GM23338 (cell line): ENCODE data around the gene CALR3. TPM values are rescaled to one million over a fixed set of nuclear protein-coding genes. Genes with fewer than 3 reads are reported as not detected.

Source experiments
- ATAC-seq: fragments of 200-7000 bp; cut with Tn5 transposase; 3 replicates; pipeline ENCODE4 v1.9.1; 2020
- DNase-seq: peaks from one replicate; pipeline ENCODE4 v3.0.0-alpha.2; 2015; ENCODE audit warnings: low spot score
- H2AFZ ChIP-seq: fragments of 200-600 bp; sonication (generic); 2 replicates; pipeline ENCODE4 v1.8.0; 2016; ENCODE audit warnings: antibody characterized with exemption, mild to moderate bottlenecking, moderate library complexity
- H3F3A ChIP-seq: fragments of 200-600 bp; sonication (generic); replicated peaks from 2 replicates; pipeline ENCODE4 v1.8.0; 2017; ENCODE audit warnings: antibody characterized with exemption, mixed run types, low read depth
- H3K27ac ChIP-seq: fragments of 200-600 bp; sonication (generic); 2 replicates; pipeline ENCODE4 v1.6.1; 2016; ENCODE audit warnings: low read depth
- H3K27me3 ChIP-seq: fragments of 200-600 bp; sonication (generic); 2 replicates; pipeline ENCODE4 v1.8.0; 2016; ENCODE audit warnings: mild to moderate bottlenecking, mixed run types, moderate library complexity; ENCODE audit not compliant: insufficient read depth
- H3K36me3 ChIP-seq: fragments of 200-600 bp; sonication (generic); 2 replicates; pipeline ENCODE4 v1.8.0; 2016; ENCODE audit warnings: mild to moderate bottlenecking; ENCODE audit not compliant: insufficient read depth
- H3K4me1 ChIP-seq: fragments of 200-600 bp; sonication (generic); 2 replicates; pipeline ENCODE4 v1.8.0; 2016; ENCODE audit warnings: mild to moderate bottlenecking, moderate library complexity; ENCODE audit not compliant: insufficient read depth
- H3K4me2 ChIP-seq: fragments of 200-600 bp; sonication (generic); 2 replicates; pipeline ENCODE4 v1.7.1; 2017; ENCODE audit warnings: mixed run types
- H3K4me3 ChIP-seq: fragments of 200-600 bp; sonication (generic); 2 replicates; pipeline ENCODE4 v1.6.1; 2016; ENCODE audit warnings: mixed run types
- H3K79me2 ChIP-seq: fragments of 200-600 bp; sonication (generic); replicated peaks from 2 replicates; pipeline ENCODE4 v1.8.0; 2017; ENCODE audit warnings: mild to moderate bottlenecking; ENCODE audit not compliant: insufficient read depth
- H3K9me2 ChIP-seq: fragments of 200-600 bp; sonication (generic); 2 replicates; pipeline ENCODE4 v1.8.0; 2017; ENCODE audit not compliant: insufficient read depth
- H4K20me1 ChIP-seq: fragments of 200-600 bp; sonication (generic); replicated peaks from 2 replicates; pipeline ENCODE4 v1.8.0; 2017; ENCODE audit warnings: mild to moderate bottlenecking; ENCODE audit not compliant: insufficient read depth
- H3K27ac Mint-ChIP-seq: 2 replicates; pipeline ENCODE4 v1.8.0; 2020; ENCODE audit warnings: inconsistent platforms, mild to moderate bottlenecking, moderate library complexity, mixed read lengths
- H3K27me3 Mint-ChIP-seq: 3 replicates; pipeline ENCODE4 v1.8.0; 2022; ENCODE audit warnings: low read depth, mild to moderate bottlenecking, moderate library complexity, mixed read lengths, inconsistent platforms; ENCODE audit not compliant: insufficient read depth, poor library complexity
- H3K36me3 Mint-ChIP-seq: 3 replicates; pipeline ENCODE4 v1.8.0; 2021; ENCODE audit warnings: low read depth, mild to moderate bottlenecking, inconsistent platforms, moderate library complexity, mixed read lengths
- H3K4me1 Mint-ChIP-seq: 3 replicates; pipeline ENCODE4 v1.8.0; 2020; ENCODE audit warnings: mild to moderate bottlenecking, inconsistent platforms, mixed read lengths
- H3K4me3 Mint-ChIP-seq: 3 replicates; pipeline ENCODE4 v1.8.0; 2021; ENCODE audit warnings: moderate library complexity, mild to moderate bottlenecking, inconsistent platforms, mixed read lengths
- H3K9me3 Mint-ChIP-seq: 3 replicates; pipeline ENCODE4 v1.8.0; 2020; ENCODE audit warnings: moderate library complexity, mild to moderate bottlenecking, inconsistent platforms, mixed read lengths
- CREB1 ChIP-seq: fragments of 250-450 bp; sonication (Bioruptor Pico); IDR thresholded peaks from 2 replicates; pipeline ENCODE4 v1.5.0; 2020; ENCODE audit warnings: low read depth, mild to moderate bottlenecking, moderate library complexity
- CTCF ChIP-seq, 2 experiments: fragments of 200-600 bp in 1 of 2; sonication (generic) in 1 of 2; conservative IDR thresholded peaks; 2 replicates each; pipeline versions ENCODE4 v1.5.1 to v1.6.1; 2016 to 2017; ENCODE audit warnings: antibody characterized with exemption in 2 of 2, low read depth in 2 of 2, mild to moderate bottlenecking in 2 of 2, moderate library complexity in 1 of 2
- ETS1 ChIP-seq: IDR thresholded peaks from 2 replicates; pipeline ENCODE4 v1.6.1; 2016; ENCODE audit warnings: antibody characterized with exemption
- EZH2 ChIP-seq: fragments of 200-600 bp; sonication (generic); IDR thresholded peaks from one replicate; pipeline ENCODE4 v1.8.0; 2017; ENCODE audit warnings: antibody characterized with exemption, mild to moderate bottlenecking, low read depth; ENCODE audit not compliant: unreplicated experiment
- EZH2phosphoT487 ChIP-seq: fragments of 200-600 bp; sonication (generic); IDR thresholded peaks from one replicate; pipeline ENCODE4 v1.8.1; 2018; ENCODE audit warnings: antibody characterized with exemption; ENCODE audit not compliant: unreplicated experiment
- JUNB ChIP-seq: IDR thresholded peaks from one replicate; pipeline ENCODE4 v1.6.1; 2016; ENCODE audit warnings: antibody characterized with exemption; ENCODE audit not compliant: unreplicated experiment
- REST ChIP-seq: IDR thresholded peaks from one replicate; pipeline ENCODE4 v1.6.1; 2018; ENCODE audit warnings: antibody characterized with exemption; ENCODE audit not compliant: unreplicated experiment
- STAT1 ChIP-seq: IDR thresholded peaks from one replicate; pipeline ENCODE4 v1.6.1; 2016; ENCODE audit warnings: antibody characterized with exemption; ENCODE audit not compliant: unreplicated experiment
- ZNF114 ChIP-seq: fragments of 250-450 bp; sonication (Bioruptor Pico); IDR thresholded peaks from 2 replicates; pipeline ENCODE4 v1.5.0; 2020; ENCODE audit warnings: mild to moderate bottlenecking, moderate library complexity
- polyA plus RNA-seq: library from polyadenylated mRNA; unstranded; fragments of >200 nt; fragmentation: Nextera tagmentation; extraction: Ambion mirVana; gene quantifications from 2 replicates; pipeline ENCODE4 v1.2.1, GENCODE V29; 2016
- total RNA-seq: library from RNA; depleted of rRNA; stranded (reverse); fragments of >200 nt; shearing (Covaris generic); gene quantifications from 2 replicates; pipeline ENCODE4 v1.2.3, GENCODE V29; 2014

The CALR3 gene
- total and polyA plus RNA-seq, 2 experiments from 2014 or later = 0.42 to 0.66 TPM

- H3K4me3 ChIP-seq = no peak overlapping the region
- 0 out of 2 replicates have a peak, but pooled peaks cover 7% of the 10 kb centered on the region for H3K36me3 ChIP-seq
- TF ChIP-seq JUNB = no peak
- no peak for TF ChIP-seq EZH2phosphoT487
- Mint-ChIP-seq H3K36me3 (peaks cover 42% of the 10 kb centered on the region), H3K4me3 (no peak overlapping the region), H3K27me3 (peaks cover 2% of the 10 kb centered on the region), H3K27ac (no peak overlapping the region), H3K4me1 (no peaks in the 10 kb centered on the region), H3K9me3 (no peaks in the 10 kb centered on the region)
- H3K4me2 ChIP-seq = no peak overlapping the region
- ATAC-seq (no peak), DNase-seq (no peak)
- H3K79me2 ChIP-seq = no peaks in the 10 kb centered on the region
- H3K9me2 ChIP-seq = no peaks in the 10 kb centered on the region
- H3K27ac ChIP-seq = no peak overlapping the region
- H4K20me1 ChIP-seq = no peaks in the 10 kb centered on the region; the same call in 1 of the 2 replicates
- H3F3A ChIP-seq = no peaks in the 10 kb centered on the region
- no peaks in the 10 kb centered on the region for H3K4me1 ChIP-seq
- no peaks in the 10 kb centered on the region for H3K27me3 ChIP-seq
- H2AFZ ChIP-seq = no peak overlapping the region
Measured at GRCh38 chr19:16429759-16430091, 66.2 kb downstream of the CALR3 start.

GRCh38 chr19:16429066-16429758, 66.8 kb downstream of the CALR3 start:
- H3K4me3 ChIP-seq = no peak overlapping the region
- ATAC-seq (no peak), DNase-seq (no peak)
- peaks cover 41% of the 10 kb centered on the region for H3K36me3 Mint-ChIP-seq
- peaks cover 2% of the 10 kb centered on the region for H3K27me3 Mint-ChIP-seq
- no peak overlapping the region for H3K4me3 Mint-ChIP-seq
- H3F3A ChIP-seq = no peaks in the 10 kb centered on the region
- no peaks in the 10 kb centered on the region for H3K9me2 ChIP-seq
- H3K9me3 Mint-ChIP-seq = no peaks in the 10 kb centered on the region
- no peaks in the 10 kb centered on the region for H3K27me3 ChIP-seq
- H3K4me1 Mint-ChIP-seq = no peaks in the 10 kb centered on the region
- no peaks in the 10 kb centered on the region; the same call in 1 of the 2 replicates for H4K20me1 ChIP-seq
- no peak overlapping the region for H3K27ac Mint-ChIP-seq
- H3K4me1 ChIP-seq = no peaks in the 10 kb centered on the region
- no peak overlapping the region for H3K27ac ChIP-seq
- H3K79me2 ChIP-seq = no peaks in the 10 kb centered on the region
- H2AFZ ChIP-seq = no peak overlapping the region
- peaks cover 11% of the 10 kb centered on the region; the same call in 1 of the 2 replicates for H3K36me3 ChIP-seq
- no peak overlapping the region for H3K4me2 ChIP-seq
- no peak for TF ChIP-seq ETS1
- TF ChIP-seq ZNF114 (CRISPR knock-in tag) = no peak
- TF ChIP-seq CREB1 (CRISPR knock-in tag) = no peak
- no peak for TF ChIP-seq EZH2
- TF ChIP-seq CTCF (conservative IDR thresholded peaks at IDR 0.05; ENCODE audit: low read depth in 2 of 2) = no peak
- TF ChIP-seq REST = no peak
- no peak for TF ChIP-seq STAT1
- no peak for TF ChIP-seq EZH2phosphoT487
- no peak for TF ChIP-seq JUNB
